GM13977 (cell line): Measurements from ENCODE around the gene RABEPK.
"Not testable (repeated sequence)": the region's sequence is repeated elsewhere in the genome, so short reads cannot be mapped to it uniquely, and the experiment has no call there.

ENCODE experiments used
- DNase-seq: peaks from one replicate; pipeline ENCODE4 v3.0.0; 2012; ENCODE audit warnings: low spot score
- in situ Hi-C: fragments of 300-500 bp; cut with MboI; formaldehyde crosslinking; loops from one replicate; pipeline ENCODE4 v1.12.0; 2022; ENCODE audit warnings: low sequenced_read_pairs, low pct_unique_long_range_greater_than_20kb, mixed read lengths, inconsistent platforms; ENCODE audit not compliant: unreplicated experiment
- TF ChIP-seq, protein P1 (sequence below): IDR thresholded peaks from 2 replicates; pipeline ENCODE4 v1.5.1; 2012; ENCODE audit warnings: mild to moderate bottlenecking, control low read depth; ENCODE audit not compliant: insufficient read depth; ENCODE audit errors: extremely low read depth, missing control alignments

RABEPK gene

DNA sequence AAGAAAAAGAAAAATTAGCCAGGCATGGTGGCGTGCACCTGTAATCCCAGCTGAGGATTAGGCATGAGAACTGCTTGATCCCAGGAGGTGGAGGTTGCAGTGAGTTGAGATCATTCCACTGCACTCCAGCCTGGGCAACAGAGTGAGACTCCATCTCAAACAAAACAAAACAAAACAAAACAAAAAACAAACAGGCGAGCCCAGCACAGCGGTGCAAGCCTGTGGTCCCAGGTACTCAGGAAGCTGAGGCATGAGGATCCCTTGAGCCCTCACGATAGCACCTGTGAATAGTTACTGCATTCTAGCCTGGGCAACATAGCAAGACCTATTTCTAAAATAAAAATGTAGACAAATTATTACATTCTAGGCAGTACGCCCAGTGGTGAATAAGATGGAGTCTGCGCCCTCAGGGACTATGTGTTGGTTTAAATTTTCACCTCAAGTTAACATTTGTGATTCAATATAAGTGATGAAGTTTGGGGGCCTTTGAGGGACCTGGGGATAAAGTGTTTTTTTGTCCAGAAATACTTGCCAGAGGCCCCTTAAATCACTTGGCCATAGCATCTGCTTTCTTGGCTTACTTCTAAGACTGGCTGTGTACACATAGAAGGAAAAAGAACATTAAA, 57.9 kb downstream of the RABEPK start:
- DNase-seq: no peak
- in situ Hi-C loops: no loop called here
- TF ChIP-seq, protein P1, sequence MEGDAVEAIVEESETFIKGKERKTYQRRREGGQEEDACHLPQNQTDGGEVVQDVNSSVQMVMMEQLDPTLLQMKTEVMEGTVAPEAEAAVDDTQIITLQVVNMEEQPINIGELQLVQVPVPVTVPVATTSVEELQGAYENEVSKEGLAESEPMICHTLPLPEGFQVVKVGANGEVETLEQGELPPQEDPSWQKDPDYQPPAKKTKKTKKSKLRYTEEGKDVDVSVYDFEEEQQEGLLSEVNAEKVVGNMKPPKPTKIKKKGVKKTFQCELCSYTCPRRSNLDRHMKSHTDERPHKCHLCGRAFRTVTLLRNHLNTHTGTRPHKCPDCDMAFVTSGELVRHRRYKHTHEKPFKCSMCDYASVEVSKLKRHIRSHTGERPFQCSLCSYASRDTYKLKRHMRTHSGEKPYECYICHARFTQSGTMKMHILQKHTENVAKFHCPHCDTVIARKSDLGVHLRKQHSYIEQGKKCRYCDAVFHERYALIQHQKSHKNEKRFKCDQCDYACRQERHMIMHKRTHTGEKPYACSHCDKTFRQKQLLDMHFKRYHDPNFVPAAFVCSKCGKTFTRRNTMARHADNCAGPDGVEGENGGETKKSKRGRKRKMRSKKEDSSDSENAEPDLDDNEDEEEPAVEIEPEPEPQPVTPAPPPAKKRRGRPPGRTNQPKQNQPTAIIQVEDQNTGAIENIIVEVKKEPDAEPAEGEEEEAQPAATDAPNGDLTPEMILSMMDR: no peak

DNA sequence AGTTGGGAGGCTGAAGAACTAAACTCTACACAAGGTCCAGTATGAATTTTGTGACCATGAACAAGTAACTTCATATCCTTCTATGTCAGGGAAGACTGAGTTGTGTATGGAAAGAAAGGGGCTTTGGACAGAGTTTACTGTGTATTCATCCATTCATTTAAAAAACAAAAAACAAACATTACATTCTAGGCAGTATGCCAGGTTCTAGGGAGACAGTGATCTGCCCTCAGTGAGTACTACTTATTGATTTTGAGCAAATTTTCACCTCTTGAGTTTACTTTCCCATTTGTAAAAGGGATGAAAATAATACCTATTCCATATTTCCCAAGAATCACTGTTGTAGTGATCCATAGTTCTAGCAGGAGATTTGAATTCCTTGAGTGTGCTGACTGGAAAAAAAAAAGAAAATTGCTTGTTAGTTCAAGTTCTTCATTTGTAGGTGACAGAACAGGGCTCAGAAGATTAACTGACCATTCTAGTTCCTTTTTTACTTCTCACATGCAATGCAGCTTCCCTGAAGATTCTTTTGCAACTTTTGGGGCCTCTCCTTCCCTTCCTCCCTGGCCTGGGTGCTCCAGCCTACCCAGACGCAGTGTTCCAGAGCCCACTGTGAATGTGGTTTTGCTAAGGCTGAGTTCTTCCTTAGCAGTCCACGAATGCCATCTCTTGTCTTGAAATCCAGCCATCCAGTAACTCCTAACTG, 58.6 kb downstream of the RABEPK start:
- in situ Hi-C loops: no loop called here
- TF ChIP-seq, protein P1: no peak
- no peak for DNase-seq

DNA sequence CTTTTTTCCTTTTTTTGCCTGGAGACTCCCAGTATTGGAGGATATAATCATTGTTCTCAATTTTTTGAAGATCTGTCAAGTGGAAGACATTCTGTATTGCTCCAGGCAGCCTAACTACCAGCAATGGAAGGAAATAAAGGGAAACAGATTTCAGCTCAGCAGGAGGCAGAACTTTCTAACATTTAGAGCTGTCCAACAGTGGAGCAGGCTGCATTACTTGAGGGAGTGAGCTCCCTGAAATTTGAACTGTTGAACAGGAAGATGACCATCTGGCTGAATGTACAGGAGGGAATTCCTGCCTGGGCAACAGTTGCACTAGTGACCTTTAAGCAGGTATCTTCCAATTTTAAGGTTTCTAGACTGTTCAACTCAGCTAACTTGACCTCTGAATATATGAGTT, 60.2 kb downstream of the RABEPK start:
- DNase-seq: no peak
- in situ Hi-C loops: no loop called here
- TF ChIP-seq, protein P1: no peak

DNA sequence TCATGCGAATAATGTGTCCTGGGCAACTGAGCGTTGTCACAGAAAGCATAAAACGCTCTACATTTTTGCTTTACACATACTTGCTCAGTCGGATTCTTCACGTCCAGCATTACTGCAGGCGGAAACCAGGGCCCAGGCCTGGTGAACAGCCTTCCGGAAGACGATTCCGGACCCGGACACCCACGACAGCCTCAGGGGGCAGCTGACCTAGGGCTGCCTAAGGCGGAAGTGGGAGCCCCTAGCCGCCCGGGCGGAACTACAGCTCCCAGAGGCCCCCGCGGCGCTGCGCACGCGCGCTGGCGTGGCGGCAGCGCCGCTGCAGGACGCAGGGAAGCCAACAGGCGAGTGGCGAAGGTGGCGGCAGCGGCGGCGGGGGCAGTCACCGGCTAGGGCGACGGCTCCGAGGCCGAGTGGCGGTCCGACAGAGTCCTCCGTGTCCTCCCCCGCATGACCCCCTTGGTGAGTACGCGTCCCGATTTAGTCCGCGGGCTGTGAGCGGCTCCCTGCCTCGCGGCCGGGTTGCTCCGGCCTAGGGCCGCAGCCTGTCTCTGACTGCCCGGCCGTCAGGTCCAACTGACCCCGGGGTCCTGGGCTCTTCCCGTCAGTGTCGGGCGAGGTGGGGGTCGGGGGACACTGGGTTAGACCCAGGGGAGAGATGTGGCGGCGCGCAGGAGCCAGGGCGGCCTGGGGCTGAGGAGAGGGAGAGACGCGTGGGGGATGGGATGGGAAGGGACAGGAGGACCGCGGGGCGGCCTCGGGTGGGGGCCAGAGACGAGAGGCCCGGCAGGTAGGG, 61.4 kb downstream of the RABEPK start, which contains the start of gene GAPVD1:
GAPVD1 (plus strand) TSS at position 326 of the 793 bp plus-strand sequence. CDS start 37,096 bp downstream, outside the sequence.
- TF ChIP-seq, protein P1: peak; percentile 49
- in situ Hi-C loops: no loop called here
- peak; percentile 99 for DNase-seq

DNA sequence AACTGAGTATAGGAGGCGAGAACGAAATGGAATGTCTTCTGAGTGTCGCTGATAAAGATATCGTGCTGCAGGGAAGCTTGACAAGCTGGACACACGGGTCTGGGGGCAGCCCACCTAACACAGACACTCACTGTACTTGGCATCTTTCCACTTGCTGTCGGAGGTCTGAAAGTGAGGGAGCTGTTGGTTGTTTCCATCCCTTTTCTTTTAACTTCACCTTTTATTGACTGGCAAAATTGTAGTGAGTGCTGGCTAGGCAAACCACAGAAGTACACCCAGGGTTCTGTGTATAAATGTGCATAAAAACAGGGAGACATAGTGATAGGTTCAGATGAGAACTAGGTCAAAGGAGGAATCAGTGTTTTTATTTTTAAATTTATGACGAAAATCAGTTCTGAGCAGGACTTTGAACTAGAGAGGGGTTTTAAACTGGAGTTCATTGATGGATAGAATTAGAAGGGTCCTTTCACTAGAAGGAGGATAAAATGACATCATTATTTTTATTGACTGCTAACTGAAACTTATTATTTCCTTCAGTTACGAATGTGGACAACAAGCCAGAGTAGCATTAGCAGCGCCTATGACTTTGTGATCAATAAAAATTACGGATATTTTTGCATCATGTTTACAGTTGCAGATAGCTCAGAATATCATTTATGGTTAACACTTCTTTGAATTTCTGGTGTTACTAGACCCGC, 62.1 kb downstream of the RABEPK start:
- in situ Hi-C loops: no loop called here
- TF ChIP-seq, protein P1: no peak
- DNase-seq: no peak

DNA sequence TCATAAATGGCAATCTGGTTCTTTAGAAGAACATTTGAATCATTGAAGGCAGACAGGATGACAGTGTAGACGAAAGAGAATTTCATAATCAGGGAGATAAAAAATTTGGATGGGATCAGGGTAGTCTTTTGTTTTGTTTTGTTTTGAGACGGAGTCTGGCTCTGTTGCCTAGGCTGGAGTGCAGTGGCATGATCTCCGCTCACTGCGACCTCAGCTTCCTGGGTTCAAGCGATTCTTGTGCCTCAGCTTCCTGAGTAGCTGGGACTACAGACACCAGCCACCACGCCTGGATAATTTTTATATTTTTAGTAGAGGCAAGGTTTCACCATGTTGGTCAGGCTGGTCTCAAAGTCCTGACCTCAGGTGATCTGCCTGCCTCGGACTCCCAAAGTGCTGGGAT, 63.7 kb downstream of the RABEPK start:
- DNase-seq, in situ Hi-C loops: not testable (repeated sequence)
